Gastrocnemius medialis (tissue), 4 donors: Measurements from ENCODE around the gene MYB. TPM values are rescaled to one million over a fixed set of nuclear protein-coding genes. Genes with fewer than 3 reads are reported as not detected.

ENCODE experiments used
- ATAC-seq, 2 donors: fragments of 150-250 bp; one replicate each; pipeline ENCODE4 v1.9.1; 2016
- DNase-seq, 2 donors: peaks; one replicate each; pipeline ENCODE4 v3.0.0-alpha.2; 2019
- H3K27ac ChIP-seq, 4 donors: fragments of 200-600 bp; sonication (generic); 1 replicate in 1 of 4; 2 replicates in 3 of 4; pipeline ENCODE4 v1.5.1; 2016 to 2018; ENCODE audit warnings: mild to moderate bottlenecking in 2 of 4, moderate library complexity in 1 of 4
- H3K27me3 ChIP-seq, 3 donors: fragments of 200-600 bp; sonication (generic) in 2 of 3; 1 replicate in 1 of 3; 2 replicates in 2 of 3; pipeline versions ENCODE4 v1.5.1 to v1.6.0; 2016 to 2019; ENCODE audit warnings: mild to moderate bottlenecking in 1 of 3, moderate library complexity in 1 of 3
- H3K36me3 ChIP-seq, 2 donors: fragments of 200-600 bp; sonication (generic) in 1 of 2; one replicate each; pipeline ENCODE4 v1.5.1; 2017 to 2018
- H3K4me1 ChIP-seq, 2 donors: fragments of 200-600 bp; sonication (generic) in 1 of 2; one replicate each; pipeline ENCODE4 v1.5.1; 2016 to 2017; ENCODE audit warnings: mild to moderate bottlenecking in 2 of 2
- H3K4me3 ChIP-seq, 4 donors: fragments of 200-600 bp; sonication (generic) in 3 of 4; 1 replicate in 1 of 4; 2 replicates in 3 of 4; pipeline ENCODE4 v1.5.1; 2016 to 2019; ENCODE audit warnings: mild to moderate bottlenecking in 2 of 4
- H3K9me3 ChIP-seq, 3 donors: fragments of 200-600 bp; sonication (generic) in 2 of 3; 1 replicate in 1 of 3; 2 replicates in 2 of 3; pipeline ENCODE4 v1.5.1; 2016 to 2019
- POLR2A ChIP-seq, 2 donors: fragments of 450-650 bp; IDR thresholded peaks; one replicate each; pipeline ENCODE4 v1.6.1; 2017; ENCODE audit warnings: antibody characterized with exemption in 2 of 2, mild to moderate bottlenecking in 2 of 2, moderate library complexity in 2 of 2
- in situ Hi-C, 4 donors: fragments of 200-750 bp; cut with MboI; loops; one replicate each; pipeline versions ENCODE4 v1.15.0 to v1.8.0; 2017; ENCODE audit warnings: low sequenced_read_pairs in 4 of 4
- intact Hi-C: fragments of 100-400 bp; cut with DNase I; formaldehyde crosslinking; loops from one replicate; pipeline ENCODE4 v1.15.1; 2023; ENCODE audit warnings: low total_unique reads
- total RNA-seq, 4 donors: library from RNA; depleted of rRNA; stranded (reverse); fragments of >200 nt; gene quantifications; one replicate each; pipeline versions ENCODE4 v1.1.0 to v1.2.3, GENCODE V29; 2016
- TF ChIP-seq, protein P1 (sequence below), 5 experiments: fragments of 450-650 bp in 3 of 5; fragments of 200-600 bp in 2 of 5; sonication (generic) in 2 of 5; IDR thresholded peaks in 4 of 5; conservative IDR thresholded peaks in 1 of 5; 1 replicate in 4 of 5; 2 replicates in 1 of 5; pipeline ENCODE4 v1.5.1; 2016 to 2019; ENCODE audit warnings: antibody characterized with exemption in 5 of 5, mild to moderate bottlenecking in 3 of 5, moderate library complexity in 3 of 5

The MYB gene
- total RNA-seq, 4 donors from 2014 or later: 0.13 to 0.16 (median 0.15) TPM; not detected in 1

GRCh38 chr6:135260612-135261011 is 79.5 kb downstream of the MYB start:
- H3K27me3 ChIP-seq: no peaks in the 10 kb centered on the region

GRCh38 chr6:135261872-135262725 is 81.0 kb downstream of the MYB start:
- Histone ChIP-seq H3K27me3 (no peaks in the 10 kb centered on the region), H3K27ac (no peak overlapping the region), H3K4me1 (no peaks in the 10 kb centered on the region), H3K9me3 (no peaks in the 10 kb centered on the region), H3K36me3 (no peaks in the 10 kb centered on the region), H3K4me3 (no peak overlapping the region)
- ATAC-seq (no peak), DNase-seq (no peak)
- in situ Hi-C loops (no loop called here), intact Hi-C loops (no loop called here)
- no peak for TF ChIP-seq POLR2A (IDR thresholded peaks at IDR 0.05)
- TF ChIP-seq, protein P1, sequence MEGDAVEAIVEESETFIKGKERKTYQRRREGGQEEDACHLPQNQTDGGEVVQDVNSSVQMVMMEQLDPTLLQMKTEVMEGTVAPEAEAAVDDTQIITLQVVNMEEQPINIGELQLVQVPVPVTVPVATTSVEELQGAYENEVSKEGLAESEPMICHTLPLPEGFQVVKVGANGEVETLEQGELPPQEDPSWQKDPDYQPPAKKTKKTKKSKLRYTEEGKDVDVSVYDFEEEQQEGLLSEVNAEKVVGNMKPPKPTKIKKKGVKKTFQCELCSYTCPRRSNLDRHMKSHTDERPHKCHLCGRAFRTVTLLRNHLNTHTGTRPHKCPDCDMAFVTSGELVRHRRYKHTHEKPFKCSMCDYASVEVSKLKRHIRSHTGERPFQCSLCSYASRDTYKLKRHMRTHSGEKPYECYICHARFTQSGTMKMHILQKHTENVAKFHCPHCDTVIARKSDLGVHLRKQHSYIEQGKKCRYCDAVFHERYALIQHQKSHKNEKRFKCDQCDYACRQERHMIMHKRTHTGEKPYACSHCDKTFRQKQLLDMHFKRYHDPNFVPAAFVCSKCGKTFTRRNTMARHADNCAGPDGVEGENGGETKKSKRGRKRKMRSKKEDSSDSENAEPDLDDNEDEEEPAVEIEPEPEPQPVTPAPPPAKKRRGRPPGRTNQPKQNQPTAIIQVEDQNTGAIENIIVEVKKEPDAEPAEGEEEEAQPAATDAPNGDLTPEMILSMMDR (IDR thresholded peaks at IDR 0.05 in 4 of 5, conservative IDR thresholded peaks at IDR 0.05 in 1 of 5): no peak

More at GRCh38 chr6:135260612-135261011, 79.5 kb downstream of the MYB start:
- Histone ChIP-seq H3K27ac (no peak overlapping the region), H3K36me3 (no peaks in the 10 kb centered on the region), H3K9me3 (no peaks in the 10 kb centered on the region), H3K4me3 (no peak overlapping the region), H3K4me1 (no peaks in the 10 kb centered on the region)
- DNase-seq (no peak), ATAC-seq (no peak)
- in situ Hi-C loops (no loop called here), intact Hi-C loops (no loop called here)
- no peak for TF ChIP-seq POLR2A (IDR thresholded peaks at IDR 0.05)
- TF ChIP-seq, protein P1 (IDR thresholded peaks at IDR 0.05 in 4 of 5, conservative IDR thresholded peaks at IDR 0.05 in 1 of 5): no peak

DNA sequence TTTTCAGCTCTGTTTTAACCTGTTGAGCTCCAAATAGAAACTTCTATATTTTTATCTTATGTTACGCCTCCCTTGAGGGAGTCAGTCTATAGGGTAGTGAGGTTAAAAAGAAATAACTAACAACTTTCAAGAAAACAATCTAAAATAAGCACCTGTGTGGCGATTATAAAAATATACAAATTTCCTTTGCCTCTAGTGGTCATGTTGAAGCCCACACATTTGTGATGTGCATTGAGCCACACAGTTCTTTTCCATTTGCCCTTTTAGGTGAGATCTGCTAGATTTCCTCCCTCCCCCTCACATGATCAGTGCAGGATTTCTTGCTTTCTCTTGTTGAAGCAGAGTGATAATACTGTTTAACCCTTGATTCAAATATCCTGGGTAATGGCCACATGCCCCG is 84.2 kb downstream of the MYB start:
- no peaks in the 10 kb centered on the region for H3K9me3 ChIP-seq
- intact Hi-C loops: no loop called here

DNA sequence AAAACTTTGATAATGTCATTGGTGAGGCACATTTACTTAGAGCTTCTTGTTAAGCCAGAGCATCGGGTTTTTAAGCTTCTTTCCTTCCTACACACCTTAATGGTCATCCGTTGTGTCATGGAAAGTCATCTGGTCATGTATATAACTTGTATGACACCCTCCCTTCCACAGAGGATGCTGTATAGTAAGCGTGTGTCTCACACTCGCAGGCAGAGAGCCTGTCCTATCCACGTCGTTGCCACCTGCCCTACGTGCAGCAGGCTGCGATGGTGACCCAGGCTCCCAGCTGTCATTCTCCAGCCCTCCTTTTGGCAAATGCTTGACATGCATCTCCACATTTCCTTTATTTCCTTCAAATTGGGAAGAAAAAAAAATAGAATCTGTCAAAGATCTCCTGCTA is 85.6 kb downstream of the MYB start:
- Histone ChIP-seq H3K4me3 (no peak overlapping the region), H3K27ac (no peak overlapping the region), H3K4me1 (no peaks in the 10 kb centered on the region), H3K9me3 (no peaks in the 10 kb centered on the region), H3K27me3 (no peaks in the 10 kb centered on the region), H3K36me3 (no peaks in the 10 kb centered on the region)
- no peak for TF ChIP-seq POLR2A (IDR thresholded peaks at IDR 0.05)
- TF ChIP-seq, protein P1 (IDR thresholded peaks at IDR 0.05 in 4 of 5, conservative IDR thresholded peaks at IDR 0.05 in 1 of 5): no peak
- in situ Hi-C loops: no loop called here
- intact Hi-C loops: no loop called here
- no peak for DNase-seq
- ATAC-seq: no peak

More for the DNA sequence above, 84.2 kb downstream of the MYB start:
- Histone ChIP-seq H3K27me3 (no peaks in the 10 kb centered on the region), H3K4me3 (no peak overlapping the region), H3K36me3 (no peaks in the 10 kb centered on the region), H3K4me1 (no peaks in the 10 kb centered on the region), H3K27ac (no peak overlapping the region)
- in situ Hi-C loops: no loop called here
- no peak for DNase-seq
- no peak for TF ChIP-seq POLR2A (IDR thresholded peaks at IDR 0.05)
- TF ChIP-seq, protein P1 (IDR thresholded peaks at IDR 0.05 in 4 of 5, conservative IDR thresholded peaks at IDR 0.05 in 1 of 5): no peak
- no peak for ATAC-seq
